Naive B cell (primary cell): ENCODE measurements around the gene SSTR1. TPM values are rescaled to one million over a fixed set of nuclear protein-coding genes. Genes with fewer than 3 reads are reported as not detected.
A peak's percentile ranks its signal among the peaks of the same experiment; 100 is the strongest.
"Not testable (repeated sequence)": the region's sequence is repeated elsewhere in the genome, so short reads cannot be mapped to it uniquely, and the experiment has no call there.

Experiments used
- ATAC-seq, 2 donors: fragments of 150-1000 bp; cut with Tn5 transposase; 2 replicates each; pipeline ENCODE4 v1.10.0; 2021; ENCODE audit warnings: low read depth in 2 of 2, mild to moderate bottlenecking in 2 of 2, moderate library complexity in 2 of 2
- DNase-seq: peaks from one replicate; pipeline ENCODE4 v3.0.0; 2022
- H3K27ac Mint-ChIP-seq, 6 donors: one replicate each; pipeline ENCODE4 v1.8.0; 2020 to 2022; ENCODE audit warnings: mild to moderate bottlenecking in 6 of 6, mixed read lengths in 6 of 6, moderate library complexity in 5 of 6, inconsistent platforms in 2 of 6
- H3K27me3 Mint-ChIP-seq, 3 donors: one replicate each; pipeline ENCODE4 v1.8.0; 2021 to 2022; ENCODE audit warnings: mixed read lengths in 3 of 3, mild to moderate bottlenecking in 1 of 3
- H3K36me3 Mint-ChIP-seq, 2 donors: one replicate each; pipeline ENCODE4 v1.8.0; 2020 to 2022; ENCODE audit warnings: mixed read lengths in 2 of 2, inconsistent platforms in 1 of 2, mild to moderate bottlenecking in 1 of 2
- H3K4me1 Mint-ChIP-seq, 3 donors: one replicate each; pipeline ENCODE4 v1.8.0; 2020 to 2022; ENCODE audit warnings: mixed read lengths in 3 of 3, inconsistent platforms in 1 of 3, mild to moderate bottlenecking in 1 of 3, moderate library complexity in 1 of 3
- H3K4me3 Mint-ChIP-seq, 8 donors: one replicate each; pipeline ENCODE4 v1.8.0; 2020 to 2022; ENCODE audit warnings: mild to moderate bottlenecking in 8 of 8, mixed read lengths in 8 of 8, moderate library complexity in 8 of 8, inconsistent platforms in 2 of 8
- H3K9me3 Mint-ChIP-seq, 7 donors: one replicate each; pipeline ENCODE4 v1.8.0; 2020 to 2022; ENCODE audit warnings: mixed read lengths in 7 of 7, mild to moderate bottlenecking in 5 of 7, inconsistent platforms in 2 of 7, moderate library complexity in 1 of 7
- polyA plus RNA-seq, 6 donors: library from polyadenylated mRNA; unstranded; fragments of 300-500 nt; fragmentation: Illumina TruSeq; gene quantifications; one replicate each; pipeline ENCODE4 v1.2.3, GENCODE V29; 2021; ENCODE audit warnings: low read depth in 6 of 6

SSTR1 gene
- polyA plus RNA-seq, 6 donors from 2014 or later: not detected

GRCh38 chr14:38191491-38191890, 16.2 kb upstream of the SSTR1 start:
- not testable (repeated sequence) for DNase-seq, H3K4me1 Mint-ChIP-seq, H3K36me3 Mint-ChIP-seq, ATAC-seq, H3K27me3 Mint-ChIP-seq, H3K27ac Mint-ChIP-seq, H3K4me3 Mint-ChIP-seq
- H3K9me3 Mint-ChIP-seq: peaks cover 0 to 16% (median 3%) of the 10 kb centered on the region in 7 donors

GRCh38 chr14:38197001-38197783, 10.5 kb upstream of the SSTR1 start:
- ATAC-seq: no peak

DNA sequence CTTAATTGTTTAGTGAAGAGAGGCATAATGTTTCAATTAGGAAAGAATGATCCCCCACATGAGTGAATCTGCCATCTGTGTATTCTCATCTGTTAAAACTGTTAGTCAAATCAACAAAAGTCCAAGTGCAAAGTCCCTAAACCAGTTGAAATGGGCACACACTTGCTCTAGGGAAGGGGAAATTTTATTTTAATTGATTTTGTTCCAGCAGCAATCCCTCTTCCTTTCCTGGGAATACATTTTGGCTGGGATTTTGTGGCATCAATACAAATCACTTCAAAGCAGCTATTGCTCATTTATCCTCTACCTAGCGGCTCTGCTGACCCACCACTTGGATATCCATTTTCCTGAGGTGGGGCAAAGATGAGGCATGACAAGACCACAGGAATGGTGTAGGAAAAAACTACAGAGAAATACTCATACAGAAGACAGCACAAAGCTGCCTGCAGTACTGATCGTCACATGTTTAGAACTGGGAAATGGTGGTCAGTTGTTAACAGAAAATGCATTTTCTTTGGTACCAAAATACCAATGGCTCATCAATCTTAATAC, 9.8 kb upstream of the SSTR1 start:
- no peaks in the 10 kb centered on the region for H3K36me3 Mint-ChIP-seq
- H3K9me3 Mint-ChIP-seq: peaks cover 0 to 7% (median 0%) of the 10 kb centered on the region in 7 donors
- no peak overlapping the region for H3K27ac Mint-ChIP-seq
- no peaks in the 10 kb centered on the region for H3K4me1 Mint-ChIP-seq
- ATAC-seq (no peak), DNase-seq (no peak)
- H3K27me3 Mint-ChIP-seq: no peaks in the 10 kb centered on the region
- no peak overlapping the region for H3K4me3 Mint-ChIP-seq

More at GRCh38 chr14:38197001-38197783, 10.5 kb upstream of the SSTR1 start:
- peaks cover 0 to 7% (median 0%) of the 10 kb centered on the region in 7 donors for H3K9me3 Mint-ChIP-seq
- H3K36me3 Mint-ChIP-seq: no peaks in the 10 kb centered on the region
- no peak overlapping the region for H3K4me3 Mint-ChIP-seq
- no peaks in the 10 kb centered on the region for H3K4me1 Mint-ChIP-seq
- peak overlapping the region in 1 of 6 donors; percentile 11 for H3K27ac Mint-ChIP-seq
- peaks cover 0 to 4% (median 0%) of the 10 kb centered on the region in 3 donors for H3K27me3 Mint-ChIP-seq
- no peak for DNase-seq

DNA sequence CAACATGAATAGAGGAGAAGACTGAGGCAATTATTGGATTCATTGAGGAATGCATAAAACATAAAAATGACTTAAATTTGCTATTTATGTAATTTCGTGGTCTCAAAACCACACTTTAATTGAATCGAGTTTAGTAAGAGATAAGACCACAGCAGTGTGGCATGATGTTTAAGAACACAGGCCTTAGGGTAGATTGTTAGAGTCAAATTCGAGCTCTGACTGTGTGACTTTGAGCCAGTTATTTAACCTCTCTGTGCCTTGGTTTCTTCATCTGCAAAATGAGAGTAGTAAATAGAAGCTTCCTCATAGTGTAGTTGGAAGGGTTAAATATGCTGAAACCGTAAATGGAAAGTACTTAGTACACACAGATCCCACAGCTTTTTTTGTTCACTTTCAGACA, 9.3 kb upstream of the SSTR1 start:
- DNase-seq (no peak), ATAC-seq (no peak)
- no peak overlapping the region for H3K4me3 Mint-ChIP-seq
- peaks cover 0 to 7% (median 0%) of the 10 kb centered on the region in 7 donors for H3K9me3 Mint-ChIP-seq
- H3K27ac Mint-ChIP-seq: no peak overlapping the region
- no peaks in the 10 kb centered on the region for H3K27me3 Mint-ChIP-seq
- H3K36me3 Mint-ChIP-seq: no peaks in the 10 kb centered on the region
- no peaks in the 10 kb centered on the region for H3K4me1 Mint-ChIP-seq

DNA sequence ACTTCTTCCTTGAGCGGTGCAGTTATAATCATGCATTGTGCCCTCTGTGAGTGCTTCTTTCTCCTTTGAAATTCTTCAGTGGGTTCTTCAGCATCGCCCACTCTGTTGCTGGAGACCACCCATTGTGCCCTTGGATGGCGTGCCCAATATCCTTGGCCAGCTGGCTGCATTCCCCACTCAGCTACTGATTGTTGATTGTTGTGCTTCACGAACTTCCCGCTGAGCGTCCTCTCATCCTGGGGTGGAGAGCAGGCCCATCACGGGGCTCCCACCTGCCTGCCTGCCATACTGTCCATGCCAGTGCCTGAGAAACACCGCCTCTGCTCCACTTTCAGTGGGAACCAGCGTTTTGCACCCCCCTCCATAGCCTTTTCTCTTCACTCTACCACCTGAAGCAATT, 8.6 kb upstream of the SSTR1 start:
- Mint-ChIP-seq H3K27me3 (no peaks in the 10 kb centered on the region), H3K36me3 (no peaks in the 10 kb centered on the region), H3K4me1 (no peaks in the 10 kb centered on the region), H3K4me3 (no peak overlapping the region), H3K27ac (no peak overlapping the region), H3K9me3 (peaks cover 0 to 7% (median 0%) of the 10 kb centered on the region in 7 donors)
- DNase-seq: no peak
- ATAC-seq: no peak

- ATAC-seq (no peak), DNase-seq (no peak)
- Mint-ChIP-seq H3K36me3 (no peaks in the 10 kb centered on the region), H3K4me3 (no peak overlapping the region), H3K4me1 (no peaks in the 10 kb centered on the region), H3K9me3 (peaks cover 0 to 4% (median 0%) of the 10 kb centered on the region in 7 donors), H3K27me3 (no peaks in the 10 kb centered on the region), H3K27ac (no peak overlapping the region)
Measured at GRCh38 chr14:38199739-38200138, 8.0 kb upstream of the SSTR1 start.

DNA sequence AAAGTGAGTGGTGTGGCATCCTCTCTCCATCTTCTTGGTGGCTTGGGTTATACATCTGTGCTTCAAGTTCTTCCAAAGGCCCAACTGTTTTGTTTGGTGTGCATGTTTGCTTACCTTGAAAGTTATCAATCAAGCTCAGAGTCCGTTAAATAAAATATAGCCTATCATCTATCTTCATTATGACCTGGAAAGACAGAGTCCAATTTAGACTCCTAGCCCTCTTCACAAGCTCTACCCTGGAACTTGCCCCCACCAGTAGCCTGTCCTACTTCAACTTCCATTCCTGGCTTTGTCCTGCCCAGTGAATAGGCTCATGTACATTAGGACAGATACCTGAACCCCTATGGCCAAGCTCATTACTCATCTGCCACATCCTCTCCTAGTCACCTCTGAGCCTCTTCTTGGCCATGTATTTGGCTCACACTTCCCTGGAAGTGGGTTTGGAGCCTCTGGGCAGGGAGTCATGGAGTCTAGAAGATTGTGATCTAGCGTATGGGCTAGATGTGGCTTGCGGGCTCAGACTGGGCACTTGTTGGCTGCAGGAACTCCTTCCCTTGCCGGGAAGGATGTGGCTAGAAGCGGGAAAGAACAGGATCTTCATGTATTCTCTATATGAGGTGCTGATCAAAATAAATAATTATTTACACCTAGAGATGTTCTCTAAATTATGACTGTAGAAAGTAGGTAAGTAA, 6.4 kb upstream of the SSTR1 start:
- Mint-ChIP-seq H3K27ac (no peak overlapping the region), H3K9me3 (peaks cover 0 to 10% (median 3%) of the 10 kb centered on the region in 7 donors), H3K27me3 (peaks cover 4 to 7% (median 5%) of the 10 kb centered on the region in 3 donors), H3K4me1 (no peaks in the 10 kb centered on the region), H3K36me3 (peaks cover 0 to 6% of the 10 kb centered on the region in 2 donors), H3K4me3 (no peak overlapping the region)
- no peak for DNase-seq
- no peak for ATAC-seq

DNA sequence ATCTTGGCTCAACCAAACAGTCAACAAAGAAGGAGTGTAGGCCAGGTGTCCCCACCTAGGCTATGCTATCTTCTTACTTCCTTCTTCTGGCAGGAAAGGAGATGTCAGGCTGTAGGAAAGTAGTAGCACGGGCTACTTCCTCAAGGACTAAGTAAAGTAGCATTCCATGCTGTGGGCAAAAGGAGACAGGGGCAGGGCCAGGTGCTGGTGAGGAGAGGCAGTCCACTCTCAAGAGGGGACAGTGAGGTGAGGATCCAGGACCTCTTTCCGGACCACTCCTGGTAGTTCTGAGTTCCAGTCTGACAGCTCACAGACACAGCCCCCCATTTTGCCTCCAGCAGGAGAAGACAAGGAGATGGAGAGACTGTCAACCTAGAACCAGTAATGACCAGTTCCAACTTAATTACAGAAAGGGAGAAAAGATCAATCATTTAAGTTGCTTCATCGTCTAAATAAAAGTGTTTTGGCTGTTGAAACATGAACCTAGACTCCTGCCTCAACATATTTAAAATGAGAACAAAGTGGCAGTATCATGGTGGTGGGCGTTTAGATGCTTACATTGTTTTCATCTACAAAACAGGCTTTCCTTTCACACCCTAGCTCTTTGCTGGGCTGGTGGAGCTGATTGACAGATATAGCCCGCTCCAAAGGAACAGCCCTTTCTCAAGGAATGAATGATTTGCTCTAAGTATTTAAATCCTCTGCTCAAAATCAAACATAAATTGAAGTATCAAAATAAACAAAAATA, 5.1 kb upstream of the SSTR1 start:
- DNase-seq (no peak), ATAC-seq (no peak)
- peaks cover 11 to 17% (median 16%) of the 10 kb centered on the region in 3 donors for H3K27me3 Mint-ChIP-seq
- H3K36me3 Mint-ChIP-seq: peaks cover 0 to 7% of the 10 kb centered on the region in 2 donors
- H3K4me3 Mint-ChIP-seq: no peak overlapping the region
- peak overlapping the region in 2 of 6 donors; percentile 1 to 30 for H3K27ac Mint-ChIP-seq
- H3K9me3 Mint-ChIP-seq: peaks cover 0 to 21% (median 4%) of the 10 kb centered on the region in 7 donors
- no peaks in the 10 kb centered on the region for H3K4me1 Mint-ChIP-seq

DNA sequence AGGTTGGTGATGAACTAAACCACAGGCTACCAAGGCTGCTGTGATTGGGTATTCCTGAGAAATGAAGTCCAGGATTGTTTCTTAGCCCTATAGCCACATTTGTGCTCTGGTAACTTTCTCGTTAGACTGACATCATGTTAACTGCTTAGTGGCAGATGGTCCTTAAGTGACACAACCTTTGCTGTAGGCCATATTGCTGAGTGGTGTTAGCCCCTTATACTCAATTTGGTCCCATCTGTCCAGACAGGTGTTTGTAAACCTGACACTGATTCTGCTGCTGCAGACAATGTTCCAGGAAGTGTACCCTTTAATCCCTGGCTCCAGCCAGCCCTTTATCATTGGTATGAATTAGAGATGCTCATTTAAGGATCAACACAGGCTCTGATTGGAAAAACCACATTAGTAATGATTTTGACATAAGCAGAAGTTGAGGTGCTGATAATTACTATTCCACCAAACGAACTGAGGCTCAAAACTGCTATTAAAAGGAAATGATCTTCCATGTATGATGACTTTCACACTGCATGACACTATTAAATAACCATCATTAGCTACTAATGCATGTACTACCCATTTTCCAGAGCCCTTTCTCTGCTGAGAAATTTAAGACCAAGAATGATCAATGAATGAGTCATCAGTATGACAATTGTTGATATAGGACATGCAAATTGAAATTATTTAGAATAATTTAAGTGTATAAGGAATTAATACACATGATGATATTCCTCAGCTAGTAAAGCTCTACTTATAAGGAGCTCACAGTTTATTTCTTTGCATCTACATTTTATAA, 3.6 kb upstream of the SSTR1 start:
- H3K9me3 Mint-ChIP-seq: peaks cover 0 to 21% (median 4%) of the 10 kb centered on the region in 7 donors
- H3K27me3 Mint-ChIP-seq: peaks cover 11 to 31% (median 29%) of the 10 kb centered on the region in 3 donors
- H3K4me3 Mint-ChIP-seq: no peak overlapping the region
- peaks cover 0 to 5% (median 0%) of the 10 kb centered on the region in 3 donors for H3K4me1 Mint-ChIP-seq
- H3K27ac Mint-ChIP-seq: no peak overlapping the region
- DNase-seq: no peak
- H3K36me3 Mint-ChIP-seq: peaks cover 0 to 12% of the 10 kb centered on the region in 2 donors
- no peak for ATAC-seq

- Mint-ChIP-seq H3K4me1 (peaks cover 0 to 8% (median 2%) of the 10 kb centered on the region in 3 donors), H3K27me3 (peaks cover 16 to 37% (median 33%) of the 10 kb centered on the region in 3 donors), H3K36me3 (peaks cover 0 to 17% of the 10 kb centered on the region in 2 donors), H3K9me3 (peaks cover 0 to 21% (median 6%) of the 10 kb centered on the region in 7 donors), H3K27ac (no peak overlapping the region), H3K4me3 (no peak overlapping the region)
- ATAC-seq (no peak), DNase-seq (no peak)
Measured at GRCh38 chr14:38204719-38205115, 3.0 kb upstream of the SSTR1 start.

- Mint-ChIP-seq H3K9me3 (peaks cover 0 to 21% (median 7%) of the 10 kb centered on the region in 7 donors), H3K4me1 (peaks cover 0 to 8% (median 2%) of the 10 kb centered on the region in 3 donors), H3K27me3 (peaks cover 19 to 42% (median 39%) of the 10 kb centered on the region in 3 donors), H3K4me3 (no peak overlapping the region), H3K36me3 (peaks cover 0 to 18% of the 10 kb centered on the region in 2 donors), H3K27ac (no peak overlapping the region)
- ATAC-seq: no peak
- DNase-seq: no peak
Measured at GRCh38 chr14:38205119-38205813, 2.4 kb upstream of the SSTR1 start.
